ENCODE results near the gene TTN.

- TF ChIP-seq CTCF (conservative IDR thresholded peaks at IDR 0.05; ENCODE audit: low read depth in 2 of 2) (no peak), EZH2 (IDR thresholded peaks at IDR 0.05; ENCODE audit: low read depth, unreplicated experiment) (no peak)
These were observed 12.8 kb upstream of the TTN start for GRCh38 chr2:178819992-178820391.
